HG03139 (cell line): Measurements from ENCODE around the gene SMIM5.
"Not testable (repeated sequence)": the region's sequence is repeated elsewhere in the genome, so short reads cannot be mapped to it uniquely, and the experiment has no call there.

Experiments
- ATAC-seq: cut with Tn5 transposase; IDR thresholded peaks from one replicate; pipeline ENCODE4 v1.9.1; 2021; ENCODE audit not compliant: unreplicated experiment

The SMIM5 gene

GRCh38 chr17:75624021-75624420, 9.2 kb upstream of the SMIM5 start:
- ATAC-seq = no peak

GRCh38 chr17:75624714-75625345, 8.4 kb upstream of the SMIM5 start:
- no peak for ATAC-seq

- no peak for ATAC-seq
Measured at GRCh38 chr17:75625813-75626486, 7.3 kb upstream of the SMIM5 start.

GRCh38 chr17:75626496-75627038, 6.7 kb upstream of the SMIM5 start:
- ATAC-seq = no peak

- ATAC-seq = no peak
Measured at GRCh38 chr17:75627094-75627493, 6.1 kb upstream of the SMIM5 start.

- no peak for ATAC-seq
Measured at GRCh38 chr17:75628425-75628824, 4.8 kb upstream of the SMIM5 start.

- no peak for ATAC-seq
Measured at GRCh38 chr17:75629157-75629556, 4.1 kb upstream of the SMIM5 start.

GRCh38 chr17:75630071-75630917, 2.9 kb upstream of the SMIM5 start:
- no peak for ATAC-seq

GRCh38 chr17:75631353-75631752, 1.9 kb upstream of the SMIM5 start:
- ATAC-seq = no peak

GRCh38 chr17:75632428-75632827, 806 bp upstream of the SMIM5 start:
- no peak for ATAC-seq

- ATAC-seq = no peak
Measured at GRCh38 chr17:75633486-75634375, 497 bp downstream of the SMIM5 start.

GRCh38 chr17:75634376-75634740, 1.1 kb downstream of the SMIM5 start:
- no peak for ATAC-seq

GRCh38 chr17:75634754-75635609, 1.7 kb downstream of the SMIM5 start:
- ATAC-seq = no peak

GRCh38 chr17:75635610-75636202, 2.5 kb downstream of the SMIM5 start:
- no peak for ATAC-seq

- ATAC-seq = no peak
Measured at GRCh38 chr17:75636381-75637142, 3.3 kb downstream of the SMIM5 start.

GRCh38 chr17:75637143-75637538, 3.9 kb downstream of the SMIM5 start:
- no peak for ATAC-seq

- no peak for ATAC-seq
Measured at GRCh38 chr17:75637551-75637950, 4.3 kb downstream of the SMIM5 start.

GRCh38 chr17:75638039-75638438, 4.8 kb downstream of the SMIM5 start:
- ATAC-seq = not testable (repeated sequence)

GRCh38 chr17:75638893-75639292, 5.7 kb downstream of the SMIM5 start:
- ATAC-seq = no peak
